Pancreas (tissue), 10 donors: ENCODE results near the gene TRIM54. TPM values are rescaled to one million over a fixed set of nuclear protein-coding genes. Genes with fewer than 3 reads are reported as not detected.

Source experiments
- ATAC-seq, 4 donors: fragments of 200-7000 bp; cut with Tn5 transposase; one replicate each; pipeline versions ENCODE4 v1.8.0 to v1.9.1; 2020; ENCODE audit warnings: mild to moderate bottlenecking in 4 of 4, moderate library complexity in 4 of 4
- DNase-seq, 6 donors: peaks; one replicate each; pipeline ENCODE4 v3.0.0-alpha.2; 2020
- FAIRE-seq: peaks from 2 replicates; lab custom pipeline; 2012; peaks lifted over from hg19 to GRCh38; lab: Jason Lieb, UNC
- H3K27ac ChIP-seq, 4 donors: fragments of 200-600 bp; sonication (generic); 1 replicate in 3 of 4; 2 replicates in 1 of 4; pipeline versions ENCODE4 v1.5.0 to v1.8.0; 2020
- H3K27me3 ChIP-seq, 4 donors: fragments of 200-600 bp; one replicate each; pipeline ENCODE4 v1.8.0; 2021
- H3K36me3 ChIP-seq, 3 donors: fragments of 200-600 bp; sonication (generic) in 1 of 3; one replicate each; pipeline versions ENCODE4 v1.5.0 to v1.8.0; 2020 to 2021
- H3K4me1 ChIP-seq, 3 donors: fragments of 200-600 bp; one replicate each; pipeline ENCODE4 v1.8.0; 2021
- H3K4me3 ChIP-seq, 4 donors: fragments of 200-600 bp; sonication (generic) in 2 of 4; one replicate each; pipeline versions ENCODE4 v1.5.0 to v1.8.0; 2020 to 2021
- H3K9me3 ChIP-seq, 4 donors: fragments of 200-600 bp; one replicate each; pipeline ENCODE4 v1.8.0; 2021
- WGBS, 2 donors: extraction: QIAGEN DNeasy Blood & Tissue Kit; methylation state at CpG; one replicate each; pipeline ENCODE4 v1.1.7; 2013; 5-methylcytosine and 5-hydroxymethylcytosine counted together
- intact Hi-C, 3 donors: fragments of 100-400 bp; cut with DNase I; formaldehyde crosslinking; loops; one replicate each; pipeline versions ENCODE4 v1.11.1 to v1.14.2; 2022
- polyA plus RNA-seq, 2 donors: library from polyadenylated mRNA; stranded (reverse); fragments of 200-250 nt; gene quantifications; one replicate each; pipeline ENCODE4 v1.2.3, GENCODE V29; 2013
- total RNA-seq, 6 donors: library from RNA; stranded (reverse); fragmentation: NEBNext Ultra II Directional in 4 of 6; extraction: Animal tissue kit (Norgen Biotek cat#: 25700) in 4 of 6; gene quantifications; one replicate each; pipeline versions ENCODE4 v1.2.1 to v1.2.4, GENCODE V29; 2021 to 2023
- TF ChIP-seq, protein P1 (sequence below), 4 donors: fragments of 200-600 bp; sonication (generic) in 3 of 4; IDR thresholded peaks; one replicate each; pipeline versions ENCODE4 v1.5.0 to v1.8.0; 2021; ENCODE audit warnings: antibody characterized with exemption in 4 of 4
- donor health status: healthy with polysubstance abuse.
- donor health status: DM: no; HTN: no; CAD: no; lungs with moderate emphysema.
- donor health status: DM: no; HTN: no; CAD: no.
- donor health status: control.
- donor health status: control.
- donor health status: Bipolar disorder and iron deficiency.
- donor health status: DM: yes; HTN: yes; CAD: no.
- donor health status: DM: no; HTN: no; CAD: no.
- donor health status: DM: no; HTN: no; CAD: no.
- donor health status: DM: yes; HTN: yes; CAD: no.

The TRIM54 gene
- total and polyA plus RNA-seq, 8 donors: 0.08 to 1.1 (median 0.29) TPM

DNA sequence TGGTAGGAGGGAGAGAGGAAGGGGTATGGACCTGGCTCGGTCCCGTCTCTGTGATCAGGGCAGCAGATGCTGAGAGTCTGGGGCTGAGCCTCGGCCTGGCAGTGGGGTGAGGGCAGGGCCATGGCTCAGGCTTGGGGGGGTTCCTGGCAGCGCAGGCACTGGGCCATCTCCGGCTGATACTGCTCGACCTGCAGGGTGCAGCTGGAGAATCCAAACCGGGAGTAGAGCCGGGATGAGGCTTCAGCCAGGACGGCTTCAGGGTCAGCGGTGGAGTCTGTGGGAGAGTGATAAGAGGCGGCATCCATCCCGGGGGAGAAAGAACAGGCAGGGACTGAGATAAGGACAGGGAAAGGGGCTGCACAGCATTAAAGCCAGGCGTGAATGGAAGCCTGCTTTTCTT, 27.0 kb upstream of the TRIM54 start:
- no peaks in the 10 kb centered on the region for H3K4me1 ChIP-seq
- H3K27me3 ChIP-seq: no peaks in the 10 kb centered on the region
- TF ChIP-seq, protein P1, sequence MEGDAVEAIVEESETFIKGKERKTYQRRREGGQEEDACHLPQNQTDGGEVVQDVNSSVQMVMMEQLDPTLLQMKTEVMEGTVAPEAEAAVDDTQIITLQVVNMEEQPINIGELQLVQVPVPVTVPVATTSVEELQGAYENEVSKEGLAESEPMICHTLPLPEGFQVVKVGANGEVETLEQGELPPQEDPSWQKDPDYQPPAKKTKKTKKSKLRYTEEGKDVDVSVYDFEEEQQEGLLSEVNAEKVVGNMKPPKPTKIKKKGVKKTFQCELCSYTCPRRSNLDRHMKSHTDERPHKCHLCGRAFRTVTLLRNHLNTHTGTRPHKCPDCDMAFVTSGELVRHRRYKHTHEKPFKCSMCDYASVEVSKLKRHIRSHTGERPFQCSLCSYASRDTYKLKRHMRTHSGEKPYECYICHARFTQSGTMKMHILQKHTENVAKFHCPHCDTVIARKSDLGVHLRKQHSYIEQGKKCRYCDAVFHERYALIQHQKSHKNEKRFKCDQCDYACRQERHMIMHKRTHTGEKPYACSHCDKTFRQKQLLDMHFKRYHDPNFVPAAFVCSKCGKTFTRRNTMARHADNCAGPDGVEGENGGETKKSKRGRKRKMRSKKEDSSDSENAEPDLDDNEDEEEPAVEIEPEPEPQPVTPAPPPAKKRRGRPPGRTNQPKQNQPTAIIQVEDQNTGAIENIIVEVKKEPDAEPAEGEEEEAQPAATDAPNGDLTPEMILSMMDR (IDR thresholded peaks at IDR 0.05): no peak
- no peak overlapping the region for H3K27ac ChIP-seq
- FAIRE-seq (no peak), DNase-seq (no peak), ATAC-seq (no peak)
- no peaks in the 10 kb centered on the region for H3K9me3 ChIP-seq
- intact Hi-C loops: no loop called here
- 27 to 28% methylated on average over 13 of the region's 13 CpGs for WGBS, 2 donors
- H3K36me3 ChIP-seq: no peaks in the 10 kb centered on the region
- no peak overlapping the region for H3K4me3 ChIP-seq

DNA sequence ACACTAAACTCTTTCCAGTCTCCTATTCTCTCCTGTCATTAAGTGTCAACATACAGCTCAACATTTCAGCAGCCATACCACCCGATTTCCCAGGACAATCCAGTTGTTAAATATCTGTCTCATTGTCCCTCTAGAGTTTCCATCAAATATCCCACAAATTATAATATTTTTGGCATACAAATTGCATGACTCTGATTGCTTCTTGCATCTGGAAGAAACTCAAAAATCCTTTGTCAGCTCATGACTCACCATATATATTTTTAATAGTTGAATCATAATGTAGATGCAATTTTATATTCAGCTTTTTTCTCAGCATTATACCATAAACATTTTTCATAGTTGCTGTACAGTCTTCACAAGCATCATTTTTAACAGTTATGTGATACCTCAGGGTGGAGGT, 26.6 kb upstream of the TRIM54 start:
- FAIRE-seq (no peak), DNase-seq (no peak), ATAC-seq (no peak)
- Histone ChIP-seq H3K4me3 (no peak overlapping the region), H3K27ac (no peak overlapping the region), H3K9me3 (no peaks in the 10 kb centered on the region), H3K4me1 (no peaks in the 10 kb centered on the region), H3K27me3 (no peaks in the 10 kb centered on the region), H3K36me3 (no peaks in the 10 kb centered on the region)
- 11 to 15% methylated on average over 1 of the region's 1 CpG for WGBS, 2 donors
- TF ChIP-seq, protein P1 (IDR thresholded peaks at IDR 0.05): no peak
- intact Hi-C loops: no loop called here

DNA sequence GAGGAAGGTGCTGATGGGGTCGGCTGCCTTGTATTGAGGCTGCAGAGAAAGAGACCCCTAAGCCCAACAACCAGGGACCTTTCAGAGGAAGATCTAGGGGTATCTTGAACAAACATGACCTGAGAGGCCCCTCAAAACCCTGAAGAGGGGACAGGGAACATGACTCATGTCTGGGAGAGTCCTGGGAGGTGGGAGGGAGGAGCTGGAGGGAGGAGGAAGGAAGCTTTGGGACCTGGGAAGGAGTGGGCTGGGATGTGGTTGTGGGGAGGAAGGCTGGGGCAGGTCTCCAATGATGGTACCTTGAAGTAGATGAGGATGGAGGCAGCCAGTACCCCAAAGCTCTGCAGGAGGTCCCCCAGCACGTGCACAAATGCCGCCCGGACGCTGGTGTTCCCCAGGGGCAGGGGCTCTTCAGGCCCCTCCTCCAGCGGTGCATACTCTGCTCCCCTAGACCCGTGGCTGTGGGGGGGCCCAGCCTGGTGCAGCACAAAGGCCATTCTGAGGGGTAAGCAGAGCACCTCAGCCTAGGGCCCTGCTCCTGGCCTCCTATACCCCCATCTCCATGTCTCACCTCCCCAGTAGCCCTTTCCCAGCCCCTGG, 25.3 kb upstream of the TRIM54 start:
- Histone ChIP-seq H3K9me3 (no peaks in the 10 kb centered on the region), H3K4me1 (no peaks in the 10 kb centered on the region), H3K27me3 (peaks cover 0 to 2% (median 0%) of the 10 kb centered on the region in 4 donors), H3K36me3 (no peaks in the 10 kb centered on the region), H3K4me3 (no peak overlapping the region), H3K27ac (no peak overlapping the region)
- intact Hi-C loops: no loop called here
- TF ChIP-seq, protein P1 (IDR thresholded peaks at IDR 0.05): no peak
- ATAC-seq (no peak), FAIRE-seq (no peak), DNase-seq (no peak)
- 62% methylated on average over 7 of the region's 7 CpGs for WGBS, 2 donors

DNA sequence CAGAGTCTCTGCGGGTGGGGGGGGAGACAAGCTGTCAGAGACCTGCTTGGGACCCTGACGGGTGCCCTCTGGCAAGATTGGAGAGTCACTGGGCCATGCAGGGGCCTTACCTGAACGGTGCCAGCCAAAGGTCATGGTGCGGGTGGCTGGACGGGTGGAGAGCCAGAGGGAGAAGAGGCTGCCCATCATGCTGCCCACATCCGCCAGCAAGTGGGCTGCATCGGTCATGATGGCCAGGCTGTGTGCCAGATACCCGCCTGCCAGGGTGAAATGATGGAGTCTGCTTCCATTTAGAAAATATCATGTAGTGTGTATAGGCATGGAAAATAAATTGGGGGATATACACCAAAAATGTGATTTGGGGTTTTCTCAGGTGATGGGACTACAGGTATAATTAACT, 24.2 kb upstream of the TRIM54 start:
- Histone ChIP-seq H3K4me1 (no peaks in the 10 kb centered on the region), H3K4me3 (no peak overlapping the region), H3K9me3 (no peaks in the 10 kb centered on the region), H3K36me3 (no peaks in the 10 kb centered on the region), H3K27ac (no peak overlapping the region), H3K27me3 (peaks cover 0 to 13% (median 0%) of the 10 kb centered on the region in 4 donors)
- FAIRE-seq (no peak), ATAC-seq (no peak), DNase-seq (no peak)
- intact Hi-C loops: no loop called here
- 72 to 77% methylated on average over 7 to 8 of the region's 8 CpGs for WGBS, 2 donors
- TF ChIP-seq, protein P1 (IDR thresholded peaks at IDR 0.05): no peak

DNA sequence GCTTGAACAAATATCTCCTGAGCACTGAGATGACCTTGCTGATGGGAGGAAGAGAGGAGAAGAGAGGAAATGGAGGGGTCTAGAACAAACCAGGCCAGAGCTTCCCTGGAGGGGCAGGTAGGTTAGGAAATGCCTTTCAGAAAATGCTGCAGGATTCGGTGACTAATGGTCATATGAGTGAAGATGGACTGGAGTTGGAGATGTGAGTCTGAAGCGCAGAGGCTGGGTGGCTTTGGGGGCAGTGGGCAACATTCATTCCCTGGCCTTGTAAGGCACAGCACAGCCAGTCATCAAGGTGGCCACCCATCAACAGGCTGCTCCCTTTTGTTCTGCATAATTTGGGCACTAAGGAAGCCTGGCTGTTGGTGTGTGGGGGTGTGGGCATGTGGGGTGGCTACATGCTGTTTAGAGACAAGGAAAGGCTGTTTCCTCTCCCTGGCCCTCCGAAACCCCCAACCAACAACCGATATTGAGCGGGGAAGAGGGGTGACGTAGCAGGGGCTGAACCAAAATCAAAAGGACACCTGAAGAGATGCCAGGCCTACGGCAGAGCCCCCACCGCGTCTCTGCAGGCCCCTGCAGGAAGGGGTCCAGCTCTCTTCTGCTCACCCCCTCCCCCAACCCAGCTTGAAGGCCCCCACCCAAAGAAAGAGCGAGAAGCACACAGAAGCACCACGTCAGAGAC, 20.8 kb upstream of the TRIM54 start:
- H3K27me3 ChIP-seq: peaks cover 0 to 20% (median 0%) of the 10 kb centered on the region in 4 donors
- FAIRE-seq: no peak

More for the DNA sequence above, 20.8 kb upstream of the TRIM54 start:
- H3K4me3 ChIP-seq: no peak overlapping the region
- TF ChIP-seq, protein P1 (IDR thresholded peaks at IDR 0.05): no peak
- intact Hi-C loops: no loop called here
- DNase-seq (no peak), ATAC-seq (no peak)
- H3K9me3 ChIP-seq: no peaks in the 10 kb centered on the region
- peaks cover 0 to 6% (median 4%) of the 10 kb centered on the region in 3 donors for H3K4me1 ChIP-seq
- no peak overlapping the region for H3K27ac ChIP-seq
- no peaks in the 10 kb centered on the region for H3K36me3 ChIP-seq
- WGBS, 2 donors: 59 to 66% methylated on average over 11 of the region's 11 CpGs
